Measurements from ENCODE around the gene ITPR3.

GRCh38 chr6:33726696-33727095 lies 105.6 kb downstream of the ITPR3 start:
- TF ChIP-seq, protein P1, sequence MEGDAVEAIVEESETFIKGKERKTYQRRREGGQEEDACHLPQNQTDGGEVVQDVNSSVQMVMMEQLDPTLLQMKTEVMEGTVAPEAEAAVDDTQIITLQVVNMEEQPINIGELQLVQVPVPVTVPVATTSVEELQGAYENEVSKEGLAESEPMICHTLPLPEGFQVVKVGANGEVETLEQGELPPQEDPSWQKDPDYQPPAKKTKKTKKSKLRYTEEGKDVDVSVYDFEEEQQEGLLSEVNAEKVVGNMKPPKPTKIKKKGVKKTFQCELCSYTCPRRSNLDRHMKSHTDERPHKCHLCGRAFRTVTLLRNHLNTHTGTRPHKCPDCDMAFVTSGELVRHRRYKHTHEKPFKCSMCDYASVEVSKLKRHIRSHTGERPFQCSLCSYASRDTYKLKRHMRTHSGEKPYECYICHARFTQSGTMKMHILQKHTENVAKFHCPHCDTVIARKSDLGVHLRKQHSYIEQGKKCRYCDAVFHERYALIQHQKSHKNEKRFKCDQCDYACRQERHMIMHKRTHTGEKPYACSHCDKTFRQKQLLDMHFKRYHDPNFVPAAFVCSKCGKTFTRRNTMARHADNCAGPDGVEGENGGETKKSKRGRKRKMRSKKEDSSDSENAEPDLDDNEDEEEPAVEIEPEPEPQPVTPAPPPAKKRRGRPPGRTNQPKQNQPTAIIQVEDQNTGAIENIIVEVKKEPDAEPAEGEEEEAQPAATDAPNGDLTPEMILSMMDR (IDR thresholded peaks at IDR 0.05; ENCODE audit: insufficient read depth, low read depth, low read length), result no peak
- TF ChIP-seq EZH2 (IDR thresholded peaks at IDR 0.05; ENCODE audit: insufficient read depth, low read length), result no peak
